ENCODE measurements around the gene GLIS1.

GLIS1 gene

GRCh38 chr1:53590104-53590503, 148.9 kb downstream of the GLIS1 start:
- H3K9me3 ChIP-seq (ENCODE audit: insufficient read depth, low read length) = no peaks in the 10 kb centered on the region
- no peaks in the 10 kb centered on the region for H4K20me1 ChIP-seq (ENCODE audit: low read depth, low read length)
- no peak overlapping the region for H3K4me3 ChIP-seq (ENCODE audit: insufficient read depth, low read length, poor library complexity, severe bottlenecking)
- H3K4me2 ChIP-seq (ENCODE audit: low read depth, low read length, poor library complexity, severe bottlenecking) = no peak overlapping the region
- no peaks in the 10 kb centered on the region for H3K79me2 ChIP-seq (ENCODE audit: insufficient read depth, low read length)
- no peak for TF ChIP-seq EZH2phosphoT487 (conservative IDR thresholded peaks at IDR 0.05; ENCODE audit: low read length)
- TF ChIP-seq, protein P1, sequence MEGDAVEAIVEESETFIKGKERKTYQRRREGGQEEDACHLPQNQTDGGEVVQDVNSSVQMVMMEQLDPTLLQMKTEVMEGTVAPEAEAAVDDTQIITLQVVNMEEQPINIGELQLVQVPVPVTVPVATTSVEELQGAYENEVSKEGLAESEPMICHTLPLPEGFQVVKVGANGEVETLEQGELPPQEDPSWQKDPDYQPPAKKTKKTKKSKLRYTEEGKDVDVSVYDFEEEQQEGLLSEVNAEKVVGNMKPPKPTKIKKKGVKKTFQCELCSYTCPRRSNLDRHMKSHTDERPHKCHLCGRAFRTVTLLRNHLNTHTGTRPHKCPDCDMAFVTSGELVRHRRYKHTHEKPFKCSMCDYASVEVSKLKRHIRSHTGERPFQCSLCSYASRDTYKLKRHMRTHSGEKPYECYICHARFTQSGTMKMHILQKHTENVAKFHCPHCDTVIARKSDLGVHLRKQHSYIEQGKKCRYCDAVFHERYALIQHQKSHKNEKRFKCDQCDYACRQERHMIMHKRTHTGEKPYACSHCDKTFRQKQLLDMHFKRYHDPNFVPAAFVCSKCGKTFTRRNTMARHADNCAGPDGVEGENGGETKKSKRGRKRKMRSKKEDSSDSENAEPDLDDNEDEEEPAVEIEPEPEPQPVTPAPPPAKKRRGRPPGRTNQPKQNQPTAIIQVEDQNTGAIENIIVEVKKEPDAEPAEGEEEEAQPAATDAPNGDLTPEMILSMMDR (IDR thresholded peaks at IDR 0.05; ENCODE audit: insufficient read depth, low read length, poor library complexity, severe bottlenecking) = no peak
- H3K36me3 ChIP-seq (ENCODE audit: low read length) = no peaks in the 10 kb centered on the region
- no peak overlapping the region for H3K9ac ChIP-seq (ENCODE audit: low read length)
- H3F3A ChIP-seq (ENCODE audit: insufficient read depth) = no peaks in the 10 kb centered on the region
- no peak overlapping the region for H3K27ac ChIP-seq (ENCODE audit: low read depth, low read length)
- H3K27me3 ChIP-seq (ENCODE audit: low read length) = no peaks in the 10 kb centered on the region
- H3K9me2 ChIP-seq (replicated peaks; ENCODE audit: insufficient read depth, low read length) = no peaks in the 10 kb centered on the region
- no peak overlapping the region for H2AFZ ChIP-seq (ENCODE audit: low read depth, low read length, severe bottlenecking)

GRCh38 chr1:53589043-53589887, 149.7 kb downstream of the GLIS1 start:
- Histone ChIP-seq H3K9ac (ENCODE audit: low read length) (no peak overlapping the region), H3K4me3 (ENCODE audit: insufficient read depth, low read length, poor library complexity, severe bottlenecking) (no peak overlapping the region), H3K27ac (ENCODE audit: low read depth, low read length) (no peak overlapping the region), H3K9me2 (replicated peaks; ENCODE audit: insufficient read depth, low read length) (no peaks in the 10 kb centered on the region), H3K79me2 (ENCODE audit: insufficient read depth, low read length) (no peaks in the 10 kb centered on the region), H2AFZ (ENCODE audit: low read depth, low read length, severe bottlenecking) (no peak overlapping the region), H3K27me3 (ENCODE audit: low read length) (no peaks in the 10 kb centered on the region), H4K20me1 (ENCODE audit: low read depth, low read length) (no peaks in the 10 kb centered on the region), H3K4me2 (ENCODE audit: low read depth, low read length, poor library complexity, severe bottlenecking) (no peak overlapping the region), H3K9me3 (ENCODE audit: insufficient read depth, low read length) (no peaks in the 10 kb centered on the region), H3K36me3 (ENCODE audit: low read length) (no peaks in the 10 kb centered on the region), H3F3A (ENCODE audit: insufficient read depth) (no peaks in the 10 kb centered on the region)
- no peak for TF ChIP-seq EZH2phosphoT487 (conservative IDR thresholded peaks at IDR 0.05; ENCODE audit: low read length)
- TF ChIP-seq, protein P1 (IDR thresholded peaks at IDR 0.05; ENCODE audit: insufficient read depth, low read length, poor library complexity, severe bottlenecking) = no peak

- Histone ChIP-seq H3K9me2 (replicated peaks; ENCODE audit: insufficient read depth, low read length) (no peaks in the 10 kb centered on the region), H3K36me3 (ENCODE audit: low read length) (no peaks in the 10 kb centered on the region), H3K27ac (ENCODE audit: low read depth, low read length) (no peak overlapping the region), H3F3A (ENCODE audit: insufficient read depth) (no peaks in the 10 kb centered on the region), H3K79me2 (ENCODE audit: insufficient read depth, low read length) (no peaks in the 10 kb centered on the region), H3K4me2 (ENCODE audit: low read depth, low read length, poor library complexity, severe bottlenecking) (no peak overlapping the region), H3K9ac (ENCODE audit: low read length) (no peak overlapping the region), H3K4me3 (ENCODE audit: insufficient read depth, low read length, poor library complexity, severe bottlenecking) (no peak overlapping the region), H2AFZ (ENCODE audit: low read depth, low read length, severe bottlenecking) (no peak overlapping the region), H3K27me3 (ENCODE audit: low read length) (no peaks in the 10 kb centered on the region), H3K9me3 (ENCODE audit: insufficient read depth, low read length) (no peaks in the 10 kb centered on the region), H4K20me1 (ENCODE audit: low read depth, low read length) (no peaks in the 10 kb centered on the region)
- TF ChIP-seq, protein P1 (IDR thresholded peaks at IDR 0.05; ENCODE audit: insufficient read depth, low read length, poor library complexity, severe bottlenecking) = no peak
- no peak for TF ChIP-seq EZH2phosphoT487 (conservative IDR thresholded peaks at IDR 0.05; ENCODE audit: low read length)
Observed at GRCh38 chr1:53588053-53588779, 150.7 kb downstream of the GLIS1 start.
